SJCRH30 (cell line): ENCODE results near the gene KIDINS220. TPM values are rescaled to one million over a fixed set of nuclear protein-coding genes. Genes with fewer than 3 reads are reported as not detected.

Experiments
- DNase-seq, 2 experiments: peaks; one replicate each; pipeline ENCODE4 v3.0.0-alpha.2; 2015 to 2020
- H3K27ac ChIP-seq: fragments of 250-450 bp; sonication (Bioruptor Pico); 2 replicates; pipeline ENCODE4 v1.5.1; 2020; ENCODE audit warnings: mild to moderate bottlenecking, moderate library complexity
- H3K27me3 ChIP-seq: fragments of 250-450 bp; sonication (Bioruptor Pico); 2 replicates; pipeline ENCODE4 v1.5.1; 2020; ENCODE audit warnings: mild to moderate bottlenecking, moderate library complexity
- H3K36me3 ChIP-seq: fragments of 250-450 bp; sonication (Bioruptor Pico); 2 replicates; pipeline ENCODE4 v1.5.1; 2020; ENCODE audit warnings: mild to moderate bottlenecking, moderate library complexity
- H3K4me1 ChIP-seq: fragments of 250-450 bp; sonication (Bioruptor Pico); 2 replicates; pipeline ENCODE4 v1.5.1; 2020; ENCODE audit warnings: mild to moderate bottlenecking, moderate library complexity
- H3K4me3 ChIP-seq: fragments of 250-450 bp; sonication (Bioruptor Pico); 2 replicates; pipeline ENCODE4 v1.5.1; 2020; ENCODE audit warnings: mild to moderate bottlenecking, moderate library complexity
- H3K9me3 ChIP-seq: fragments of 250-450 bp; sonication (Bioruptor Pico); replicated peaks from 2 replicates; pipeline ENCODE4 v1.5.1; 2020; ENCODE audit warnings: mild to moderate bottlenecking, moderate library complexity
- total RNA-seq: library from RNA; depleted of rRNA; stranded (reverse); fragments of >200 nt; shearing (Covaris generic); gene quantifications from 2 replicates; pipeline ENCODE4 v1.2.3, GENCODE V29; 2014; rRNA removed

Gene KIDINS220
- 43.6 and 53.4 TPM in 2 replicates for total RNA-seq

- Histone ChIP-seq H3K4me1 (0 out of 2 replicates have a peak, but pooled peaks cover 3% of the 10 kb centered on the region), H3K9me3 (no peaks in the 10 kb centered on the region), H3K27ac (peak within 1 kb of the TSS; percentile 17; the same call in 1 of the 2 replicates), H3K36me3 (no peaks in the 10 kb centered on the region), H3K27me3 (no peaks in the 10 kb centered on the region), H3K4me3 (peak within 1 kb of the TSS; percentile 78)
- peak; percentile 87 to 92 for DNase-seq
Observed at GRCh38 chr2:8836971-8837794, at the start of gene KIDINS220. TSS of gene KIDINS220 (minus strand) at chr2:8837613. CDS start at chr2:8827093, 10,520 bp downstream.

GRCh38 chr2:8886876-8887275, 49.5 kb upstream of the KIDINS220 start:
- Histone ChIP-seq H3K4me1 (peaks cover 16% of the 10 kb centered on the region), H3K27me3 (no peaks in the 10 kb centered on the region), H3K9me3 (no peaks in the 10 kb centered on the region), H3K4me3 (no peak overlapping the region), H3K27ac (no peak overlapping the region), H3K36me3 (no peaks in the 10 kb centered on the region)
- DNase-seq, result no peak

- Histone ChIP-seq H3K4me3 (no peak overlapping the region), H3K27ac (peak overlapping the region; percentile 36), H3K4me1 (peaks cover 16% of the 10 kb centered on the region), H3K27me3 (no peaks in the 10 kb centered on the region), H3K36me3 (no peaks in the 10 kb centered on the region), H3K9me3 (no peaks in the 10 kb centered on the region)
- DNase-seq, result no peak
Observed at GRCh38 chr2:8886202-8886518, 48.7 kb upstream of the KIDINS220 start.

- H3K36me3 ChIP-seq, result no peaks in the 10 kb centered on the region
- peaks cover 16% of the 10 kb centered on the region for H3K4me1 ChIP-seq
- H3K27me3 ChIP-seq, result no peaks in the 10 kb centered on the region
- no peak overlapping the region for H3K4me3 ChIP-seq
- peak overlapping the region; percentile 36 for H3K27ac ChIP-seq
- peak; percentile 33 to 70 for DNase-seq
- no peaks in the 10 kb centered on the region for H3K9me3 ChIP-seq
Observed at GRCh38 chr2:8885449-8886201, 48.2 kb upstream of the KIDINS220 start.

GRCh38 chr2:8884812-8885211, 47.4 kb upstream of the KIDINS220 start:
- Histone ChIP-seq H3K9me3 (no peaks in the 10 kb centered on the region), H3K4me1 (peaks cover 16% of the 10 kb centered on the region), H3K27me3 (no peaks in the 10 kb centered on the region), H3K36me3 (no peaks in the 10 kb centered on the region), H3K4me3 (no peak overlapping the region), H3K27ac (no peak overlapping the region)
- no peak for DNase-seq

GRCh38 chr2:8882094-8882493, 44.7 kb upstream of the KIDINS220 start:
- peak in 1 of 2 experiments; percentile 24 for DNase-seq

GRCh38 chr2:8877894-8878293, 40.5 kb upstream of the KIDINS220 start:
- H3K4me1 ChIP-seq, result no peaks in the 10 kb centered on the region
- no peak overlapping the region for H3K27ac ChIP-seq
- DNase-seq, result no peak

More at GRCh38 chr2:8882094-8882493, 44.7 kb upstream of the KIDINS220 start:
- Histone ChIP-seq H3K36me3 (no peaks in the 10 kb centered on the region), H3K4me1 (peaks cover 16% of the 10 kb centered on the region), H3K27ac (no peak overlapping the region), H3K27me3 (no peaks in the 10 kb centered on the region), H3K4me3 (no peak overlapping the region), H3K9me3 (no peaks in the 10 kb centered on the region)

GRCh38 chr2:8877332-8877731, 39.9 kb upstream of the KIDINS220 start:
- Histone ChIP-seq H3K27me3 (no peaks in the 10 kb centered on the region), H3K9me3 (no peaks in the 10 kb centered on the region), H3K4me1 (no peaks in the 10 kb centered on the region), H3K27ac (no peak overlapping the region), H3K36me3 (no peaks in the 10 kb centered on the region), H3K4me3 (no peak overlapping the region)
- no peak for DNase-seq

More at GRCh38 chr2:8877894-8878293, 40.5 kb upstream of the KIDINS220 start:
- Histone ChIP-seq H3K36me3 (no peaks in the 10 kb centered on the region), H3K27me3 (no peaks in the 10 kb centered on the region), H3K9me3 (no peaks in the 10 kb centered on the region), H3K4me3 (no peak overlapping the region)

GRCh38 chr2:8876628-8877027, 39.2 kb upstream of the KIDINS220 start:
- Histone ChIP-seq H3K9me3 (no peaks in the 10 kb centered on the region), H3K4me3 (no peak overlapping the region), H3K36me3 (no peaks in the 10 kb centered on the region), H3K27ac (no peak overlapping the region), H3K4me1 (no peaks in the 10 kb centered on the region), H3K27me3 (no peaks in the 10 kb centered on the region)
- DNase-seq, result no peak

GRCh38 chr2:8872821-8873432, 35.5 kb upstream of the KIDINS220 start:
- DNase-seq, result peak in 1 of 2 experiments; percentile 53
- Histone ChIP-seq H3K4me1 (no peaks in the 10 kb centered on the region), H3K36me3 (no peaks in the 10 kb centered on the region), H3K27me3 (no peaks in the 10 kb centered on the region), H3K4me3 (no peak overlapping the region), H3K27ac (no peak overlapping the region), H3K9me3 (no peaks in the 10 kb centered on the region)

GRCh38 chr2:8870441-8870840, 33.0 kb upstream of the KIDINS220 start:
- no peaks in the 10 kb centered on the region for H3K4me1 ChIP-seq
- no peak for DNase-seq
- H3K27me3 ChIP-seq, result no peaks in the 10 kb centered on the region
- no peaks in the 10 kb centered on the region for H3K36me3 ChIP-seq
- H3K9me3 ChIP-seq, result no peaks in the 10 kb centered on the region
- H3K27ac ChIP-seq, result no peak overlapping the region
- H3K4me3 ChIP-seq, result no peak overlapping the region

- Histone ChIP-seq H3K27me3 (no peaks in the 10 kb centered on the region), H3K4me3 (no peak overlapping the region), H3K27ac (no peak overlapping the region), H3K4me1 (no peaks in the 10 kb centered on the region), H3K9me3 (no peaks in the 10 kb centered on the region), H3K36me3 (no peaks in the 10 kb centered on the region)
- DNase-seq, result no peak
Observed at GRCh38 chr2:8867363-8867762, 29.9 kb upstream of the KIDINS220 start.

GRCh38 chr2:8863331-8863953, 26.0 kb upstream of the KIDINS220 start:
- H3K27ac ChIP-seq, result no peak overlapping the region
- H3K4me3 ChIP-seq, result no peak overlapping the region
- no peaks in the 10 kb centered on the region for H3K9me3 ChIP-seq
- DNase-seq, result no peak
- no peaks in the 10 kb centered on the region for H3K4me1 ChIP-seq
- no peaks in the 10 kb centered on the region for H3K36me3 ChIP-seq
- H3K27me3 ChIP-seq, result no peaks in the 10 kb centered on the region

GRCh38 chr2:8862230-8862629, 24.8 kb upstream of the KIDINS220 start:
- Histone ChIP-seq H3K27me3 (no peaks in the 10 kb centered on the region), H3K9me3 (no peaks in the 10 kb centered on the region), H3K27ac (no peak overlapping the region), H3K36me3 (no peaks in the 10 kb centered on the region), H3K4me3 (no peak overlapping the region), H3K4me1 (no peaks in the 10 kb centered on the region)
- DNase-seq, result no peak
